Trophoblast cell (in vitro differentiated cells and primary cell): ENCODE measurements around the gene OR52E1.

ENCODE experiments used
- DNase-seq, 2 donors: peaks; one replicate each; pipeline ENCODE4 v3.0.0-alpha.2; 2016
- H2AFZ ChIP-seq: 2 replicates; pipeline ENCODE4 v1.6.1; 2013; ENCODE audit warnings: low read length, moderate library complexity, mild to moderate bottlenecking; ENCODE audit not compliant: insufficient read depth, poor library complexity
- H2AK5ac ChIP-seq: 2 replicates; pipeline ENCODE4 v1.6.1; 2013; ENCODE audit warnings: mild to moderate bottlenecking, low read length
- H2BK120ac ChIP-seq: 2 replicates; pipeline ENCODE4 v1.6.1; 2013; ENCODE audit warnings: low read length, mild to moderate bottlenecking, moderate library complexity; ENCODE audit not compliant: insufficient read depth, poor library complexity
- H2BK12ac ChIP-seq: 2 replicates; pipeline ENCODE4 v1.6.1; 2013; ENCODE audit warnings: mild to moderate bottlenecking, low read length, moderate library complexity
- H2BK5ac ChIP-seq: 2 replicates; pipeline ENCODE4 v1.6.1; 2013; ENCODE audit warnings: low read length, low read depth, moderate library complexity, mild to moderate bottlenecking; ENCODE audit not compliant: poor library complexity
- H3K14ac ChIP-seq: 2 replicates; pipeline ENCODE4 v1.6.1; 2013; ENCODE audit warnings: mild to moderate bottlenecking, low read length
- H3K18ac ChIP-seq: 2 replicates; pipeline ENCODE4 v1.6.1; 2013; ENCODE audit warnings: mild to moderate bottlenecking, low read length
- H3K23ac ChIP-seq: 2 replicates; pipeline ENCODE4 v1.6.1; 2013; ENCODE audit warnings: low read length
- H3K27ac ChIP-seq: 2 replicates; pipeline ENCODE4 v1.5.1; 2013; ENCODE audit warnings: low read depth, mild to moderate bottlenecking, inconsistent platforms, low read length, moderate library complexity
- H3K27me3 ChIP-seq: 2 replicates; pipeline ENCODE4 v1.6.1; 2013; ENCODE audit warnings: inconsistent platforms, mild to moderate bottlenecking, low read length, moderate library complexity; ENCODE audit not compliant: insufficient read depth
- H3K36me3 ChIP-seq, 2 experiments: 1 replicate in 1 of 2; 2 replicates in 1 of 2; pipeline ENCODE4 v1.6.1; 2013; ENCODE audit warnings: low read length in 2 of 2, mild to moderate bottlenecking in 2 of 2, moderate library complexity in 1 of 2; ENCODE audit not compliant: insufficient read depth in 2 of 2, control insufficient read depth in 1 of 2
- H3K4ac ChIP-seq: 2 replicates; pipeline ENCODE4 v1.6.1; 2013; ENCODE audit warnings: low read depth, mild to moderate bottlenecking, low read length, moderate library complexity
- H3K4me1 ChIP-seq, 2 experiments: 1 replicate in 1 of 2; 2 replicates in 1 of 2; pipeline ENCODE4 v1.6.1; 2013; ENCODE audit warnings: low read length in 2 of 2, mild to moderate bottlenecking in 2 of 2, moderate library complexity in 1 of 2; ENCODE audit not compliant: insufficient read depth in 2 of 2, control insufficient read depth in 1 of 2
- H3K4me2 ChIP-seq: 2 replicates; pipeline ENCODE4 v1.6.1; 2013; ENCODE audit warnings: inconsistent platforms, mild to moderate bottlenecking, low read length, moderate library complexity
- H3K4me3 ChIP-seq: 2 replicates; pipeline ENCODE4 v1.5.1; 2013; ENCODE audit warnings: mild to moderate bottlenecking, low read depth, low read length, inconsistent platforms
- H3K79me1 ChIP-seq: one replicate; pipeline ENCODE4 v1.6.1; 2013; ENCODE audit warnings: low read length
- H3K79me2 ChIP-seq: 2 replicates; pipeline ENCODE4 v1.6.1; 2013; ENCODE audit warnings: low read length, mild to moderate bottlenecking; ENCODE audit not compliant: control insufficient read depth, insufficient read depth, poor library complexity
- H3K9ac ChIP-seq: 2 replicates; pipeline ENCODE4 v1.6.1; 2013; ENCODE audit warnings: mild to moderate bottlenecking, low read length
- H3K9me3 ChIP-seq: 2 replicates; pipeline ENCODE4 v1.6.1; 2013; ENCODE audit warnings: low read depth, mild to moderate bottlenecking, control low read depth, inconsistent platforms, low read length; ENCODE audit not compliant: insufficient read depth
- H4K12ac ChIP-seq: 2 replicates; pipeline ENCODE4 v1.6.1; 2013; ENCODE audit warnings: low read depth, mild to moderate bottlenecking, low read length, moderate library complexity
- H4K8ac ChIP-seq: 2 replicates; pipeline ENCODE4 v1.6.1; 2013; ENCODE audit warnings: low read depth, mild to moderate bottlenecking, low read length, moderate library complexity
- H4K91ac ChIP-seq: one replicate; pipeline ENCODE4 v1.6.1; 2013; ENCODE audit warnings: low read depth, mild to moderate bottlenecking, low read length, moderate library complexity
- WGBS: extraction: QIAGEN DNeasy Blood & Tissue Kit; methylation state at CpG from one replicate; pipeline ENCODE4 v1.1.7; 2013; ENCODE audit warnings: missing lambda C conversion rate; ENCODE audit not compliant: insufficient read length, insufficient coverage; ENCODE audit errors: extremely low coverage; 5-methylcytosine and 5-hydroxymethylcytosine counted together

The OR52E1 gene

GRCh38 chr11:5090668-5091067, 21.3 kb downstream of the OR52E1 start:
- Histone ChIP-seq H3K9ac (no peak overlapping the region), H3K14ac (no peak overlapping the region), H2AK5ac (no peak overlapping the region), H2BK12ac (no peak overlapping the region), H4K12ac (no peak overlapping the region), H4K8ac (no peak overlapping the region), H3K4me2 (no peak overlapping the region), H3K36me3 (no peaks in the 10 kb centered on the region), H4K91ac (no peak overlapping the region), H3K4me1 (no peaks in the 10 kb centered on the region), H3K27ac (no peak overlapping the region), H3K4ac (no peak overlapping the region), H3K27me3 (no peaks in the 10 kb centered on the region), H3K9me3 (no peaks in the 10 kb centered on the region), H3K79me2 (no peaks in the 10 kb centered on the region), H3K18ac (no peak overlapping the region), H3K79me1 (no peaks in the 10 kb centered on the region), H2BK5ac (no peak overlapping the region), H3K23ac (no peak overlapping the region), H3K4me3 (no peak overlapping the region), H2AFZ (no peak overlapping the region), H2BK120ac (no peak overlapping the region)
- DNase-seq = no peak
- WGBS = no CpG with 5 or more reads among the region's 1 CpG

GRCh38 chr11:5092821-5093585, 23.6 kb downstream of the OR52E1 start:
- Histone ChIP-seq H4K8ac (no peak overlapping the region), H3K18ac (no peak overlapping the region), H3K23ac (no peak overlapping the region), H3K9me3 (no peaks in the 10 kb centered on the region), H2AK5ac (no peak overlapping the region), H4K12ac (no peak overlapping the region), H3K4me3 (no peak overlapping the region), H2AFZ (no peak overlapping the region), H3K4me2 (no peak overlapping the region), H2BK120ac (no peak overlapping the region), H3K36me3 (no peaks in the 10 kb centered on the region), H3K9ac (no peak overlapping the region), H3K79me2 (no peaks in the 10 kb centered on the region), H3K27me3 (no peaks in the 10 kb centered on the region), H2BK12ac (no peak overlapping the region), H3K79me1 (no peaks in the 10 kb centered on the region), H2BK5ac (no peak overlapping the region), H3K14ac (no peak overlapping the region), H4K91ac (no peak overlapping the region), H3K4ac (no peak overlapping the region), H3K4me1 (no peaks in the 10 kb centered on the region), H3K27ac (no peak overlapping the region)
- no CpG with 5 or more reads among the region's 8 CpGs for WGBS
- no peak for DNase-seq

GRCh38 chr11:5096011-5096410, 26.6 kb downstream of the OR52E1 start:
- Histone ChIP-seq H3K4me3 (no peak overlapping the region), H3K27ac (no peak overlapping the region), H3K14ac (no peak overlapping the region), H3K79me1 (no peaks in the 10 kb centered on the region), H2BK5ac (no peak overlapping the region), H3K4me1 (no peaks in the 10 kb centered on the region), H3K4ac (no peak overlapping the region), H3K36me3 (no peaks in the 10 kb centered on the region), H2AK5ac (no peak overlapping the region), H3K18ac (no peak overlapping the region), H4K91ac (no peak overlapping the region), H3K9me3 (no peaks in the 10 kb centered on the region), H2AFZ (no peak overlapping the region), H2BK120ac (no peak overlapping the region), H3K9ac (no peak overlapping the region), H3K23ac (no peak overlapping the region), H2BK12ac (no peak overlapping the region), H4K8ac (no peak overlapping the region), H3K79me2 (no peaks in the 10 kb centered on the region), H3K27me3 (no peaks in the 10 kb centered on the region), H4K12ac (no peak overlapping the region), H3K4me2 (no peak overlapping the region)
- no CpG with 5 or more reads among the region's 2 CpGs for WGBS
- no peak for DNase-seq

GRCh38 chr11:5102246-5102645, 32.9 kb downstream of the OR52E1 start:
- WGBS = no CpG with 5 or more reads among the region's 2 CpGs
- Histone ChIP-seq H3K9ac (no peak overlapping the region), H3K18ac (no peak overlapping the region)

More at GRCh38 chr11:5102246-5102645, 32.9 kb downstream of the OR52E1 start:
- H3K27me3 ChIP-seq = no peaks in the 10 kb centered on the region
- H2BK12ac ChIP-seq = no peak overlapping the region
- H3K4me2 ChIP-seq = no peak overlapping the region
- no peak overlapping the region for H2BK120ac ChIP-seq
- no peak overlapping the region for H2BK5ac ChIP-seq
- no peak overlapping the region for H3K27ac ChIP-seq
- no peak overlapping the region for H4K8ac ChIP-seq
- no peaks in the 10 kb centered on the region for H3K4me1 ChIP-seq
- H4K91ac ChIP-seq = no peak overlapping the region
- no peaks in the 10 kb centered on the region for H3K79me1 ChIP-seq
- no peak overlapping the region for H2AK5ac ChIP-seq
- no peak for DNase-seq
- no peak overlapping the region for H2AFZ ChIP-seq
- H3K23ac ChIP-seq = no peak overlapping the region
- no peaks in the 10 kb centered on the region for H3K36me3 ChIP-seq
- no peak overlapping the region for H3K14ac ChIP-seq
- no peak overlapping the region for H3K4me3 ChIP-seq
- H3K4ac ChIP-seq = no peak overlapping the region
- no peaks in the 10 kb centered on the region for H3K79me2 ChIP-seq
- H3K9me3 ChIP-seq = no peaks in the 10 kb centered on the region
- no peak overlapping the region for H4K12ac ChIP-seq
